NCI-H524 (cell line): ENCODE measurements around the gene ANKS1A.
A peak's percentile ranks its signal among the peaks of the same experiment; 100 is the strongest.
"Not testable (repeated sequence)": the region's sequence is repeated elsewhere in the genome, so short reads cannot be mapped to it uniquely, and the experiment has no call there.

ENCODE experiments used
- DNase-seq, 2 experiments: peaks; one replicate each; lab custom pipeline; 2025; lab: John Stamatoyannopoulos, UW

Gene ANKS1A

GRCh38 chr6:35106061-35106460 lies 217.0 kb downstream of the ANKS1A start:
- not testable (repeated sequence) for DNase-seq

- not testable (repeated sequence) for DNase-seq
Observed at GRCh38 chr6:35107208-35107607, 218.2 kb downstream of the ANKS1A start.

GRCh38 chr6:35107761-35108160 lies 218.7 kb downstream of the ANKS1A start:
- DNase-seq: not testable (repeated sequence)

GRCh38 chr6:35108309-35108885 lies 219.3 kb downstream of the ANKS1A start:
- no peak for DNase-seq

GRCh38 chr6:35120746-35121145 lies 231.7 kb downstream of the ANKS1A start:
- DNase-seq: no peak

GRCh38 chr6:35124356-35124755 lies 235.3 kb downstream of the ANKS1A start:
- no peak for DNase-seq

- DNase-seq: no peak
Observed at GRCh38 chr6:35128042-35128441, 239.0 kb downstream of the ANKS1A start.

- no peak for DNase-seq
Observed at GRCh38 chr6:35128496-35128895, 239.4 kb downstream of the ANKS1A start.

- no peak for DNase-seq
Observed at GRCh38 chr6:35136185-35136584, 247.1 kb downstream of the ANKS1A start.

- not testable (repeated sequence) for DNase-seq
Observed at GRCh38 chr6:35138191-35138590, 249.1 kb downstream of the ANKS1A start.

- DNase-seq: no peak
Observed at GRCh38 chr6:35139470-35139869, 250.4 kb downstream of the ANKS1A start.

- peak in 1 of 2 experiments; percentile 64 for DNase-seq
Observed at GRCh38 chr6:35139924-35140638, 251.0 kb downstream of the ANKS1A start.

GRCh38 chr6:35140639-35141006 lies 251.6 kb downstream of the ANKS1A start:
- DNase-seq: no peak
